Keratinocyte (primary cell): Measurements from ENCODE around the gene SAMD3. TPM values are rescaled to one million over a fixed set of nuclear protein-coding genes. Genes with fewer than 3 reads are reported as not detected.

Experiments
- DNase-seq: peaks from one replicate; pipeline ENCODE4 v3.0.0-alpha.2; 2011; ENCODE audit warnings: low read depth, missing footprints, low spot score
- FAIRE-seq: peaks from 2 replicates; lab custom pipeline; 2011; peaks lifted over from hg19 to GRCh38; lab: Jason Lieb, UNC
- H2AFZ ChIP-seq: 2 replicates; pipeline ENCODE4 v1.6.0; 2012; ENCODE audit warnings: low read length, control low read depth, inconsistent platforms; ENCODE audit not compliant: control insufficient read depth
- H3K27ac ChIP-seq: 2 replicates; pipeline ENCODE4 v1.5.1; 2011; ENCODE audit warnings: low read length; ENCODE audit not compliant: control insufficient read depth, insufficient read depth
- H3K27me3 ChIP-seq: 3 replicates; pipeline ENCODE4 v1.6.0; 2011; ENCODE audit warnings: low read length; ENCODE audit not compliant: control insufficient read depth, insufficient read depth; ENCODE audit errors: extremely low read depth
- H3K36me3 ChIP-seq, 2 experiments: 2 replicates in 1 of 2; 3 replicates in 1 of 2; pipeline ENCODE4 v1.5.1; 2011; ENCODE audit warnings: low read length in 2 of 2, mild to moderate bottlenecking in 1 of 2; ENCODE audit not compliant: control insufficient read depth in 2 of 2, insufficient read depth in 2 of 2; ENCODE audit errors: extremely low read depth in 1 of 2
- H3K4me1 ChIP-seq: 3 replicates; pipeline ENCODE4 v1.5.1; 2011; ENCODE audit warnings: low read length; ENCODE audit not compliant: control insufficient read depth, insufficient read depth; ENCODE audit errors: extremely low read depth
- H3K4me2 ChIP-seq: 3 replicates; pipeline ENCODE4 v1.6.0; 2011; ENCODE audit warnings: low read depth, low read length; ENCODE audit not compliant: control insufficient read depth, insufficient read depth; ENCODE audit errors: extremely low read depth
- H3K4me3 ChIP-seq, 3 experiments: fragments of 200-600 bp in 1 of 3; sonication (generic) in 1 of 3; 2 replicates in 2 of 3; 3 replicates in 1 of 3; pipeline ENCODE4 v1.5.1; 2011 to 2016; ENCODE audit warnings: low read length in 3 of 3, mild to moderate bottlenecking in 3 of 3, control low read depth in 2 of 3, inconsistent platforms in 1 of 3, low read depth in 1 of 3, mixed read lengths in 1 of 3, mixed run types in 1 of 3, moderate library complexity in 1 of 3; ENCODE audit not compliant: control insufficient read depth in 2 of 3, insufficient read depth in 2 of 3; ENCODE audit errors: extremely low read depth in 1 of 3
- H3K79me2 ChIP-seq: 2 replicates; pipeline ENCODE4 v1.6.0; 2012; ENCODE audit warnings: low read length; ENCODE audit not compliant: control insufficient read depth, insufficient read depth
- H3K9ac ChIP-seq: 3 replicates; pipeline ENCODE4 v1.6.0; 2011; ENCODE audit warnings: low read length; ENCODE audit not compliant: control insufficient read depth, insufficient read depth; ENCODE audit errors: extremely low read depth
- H3K9me1 ChIP-seq: 3 replicates; pipeline ENCODE4 v1.6.0; 2011; ENCODE audit warnings: low read length; ENCODE audit not compliant: control insufficient read depth, insufficient read depth; ENCODE audit errors: extremely low read depth
- H3K9me3 ChIP-seq: 2 replicates; pipeline ENCODE4 v1.5.1; 2012; ENCODE audit warnings: low read depth, low read length; ENCODE audit not compliant: control insufficient read depth
- H4K20me1 ChIP-seq: 3 replicates; pipeline ENCODE4 v1.6.0; 2011; ENCODE audit warnings: low read length; ENCODE audit not compliant: control insufficient read depth, insufficient read depth; ENCODE audit errors: extremely low read depth
- CTCF ChIP-seq, 3 experiments: IDR thresholded peaks in 1 of 3; conservative IDR thresholded peaks in 1 of 3; optimal IDR thresholded peaks in 1 of 3; 2 replicates in 2 of 3; 3 replicates in 1 of 3; pipeline versions ENCODE3 to v1.5.1; 2011; ENCODE audit warnings: low read length in 3 of 3, mild to moderate bottlenecking in 3 of 3, moderate library complexity in 2 of 3, control low read depth in 1 of 3, inconsistent platforms in 1 of 3; ENCODE audit not compliant: insufficient read depth in 2 of 3; ENCODE audit errors: extremely low read depth in 1 of 3
- EZH2 ChIP-seq: IDR thresholded peaks from one replicate; pipeline ENCODE4 v1.6.1; 2012; ENCODE audit warnings: inconsistent platforms, mild to moderate bottlenecking, low read length, moderate library complexity
- dilution Hi-C: fragments of 300-500 bp; cut with MboI; formaldehyde crosslinking; loops from one replicate; pipeline ENCODE4 v1.7.0; 2020; ENCODE audit warnings: low sequenced_read_pairs; ENCODE audit not compliant: extremely low pct_ligation_motif_present
- polyA plus RNA-seq, 5 experiments: library from polyadenylated mRNA; depleted of rRNA in 3 of 5; stranded (reverse) in 3 of 5; stranded (forward) in 1 of 5; unstranded in 1 of 5; fragments of >200 nt; gene quantifications; 1 replicate in 1 of 5; 2 replicates in 3 of 5; 3 replicates in 1 of 5; pipeline versions ENCODE4 v1.2.1 to v1.2.3, GENCODE V29; 2011 to 2012; ENCODE audit warnings: missing spikeins in 2 of 5, low read depth in 1 of 5, low replicate concordance in 1 of 5

The SAMD3 gene
- polyA plus RNA-seq, 1 donor (not counting 4 experiments of a cell fraction or from before 2014, with no cell fraction given) = 5.4 TPM

- Histone ChIP-seq H2AFZ (no peak overlapping the region), H3K9ac (no peak overlapping the region), H3K4me1 (no peaks in the 10 kb centered on the region), H3K9me1 (no peaks in the 10 kb centered on the region), H3K9me3 (no peaks in the 10 kb centered on the region), H3K4me3 (no peak overlapping the region), H3K36me3 (no peaks in the 10 kb centered on the region), H3K79me2 (no peaks in the 10 kb centered on the region), H3K4me2 (no peak overlapping the region), H4K20me1 (no peaks in the 10 kb centered on the region), H3K27me3 (no peaks in the 10 kb centered on the region), H3K27ac (no peak overlapping the region)
- TF ChIP-seq EZH2 (no peak), CTCF (optimal IDR thresholded peaks at IDR 0.05 in 1 of 3, IDR thresholded peaks at IDR 0.05 in 1 of 3, conservative IDR thresholded peaks at IDR 0.05 in 1 of 3; ENCODE audit: extremely low read depth in 1 of 3, insufficient read depth in 2 of 3, low read length in 3 of 3) (no peak)
- no peak for FAIRE-seq
- dilution Hi-C loops = no loop called here
- DNase-seq = no peak
Observed at GRCh38 chr6:130215526-130215925, 7.2 kb downstream of the SAMD3 start.

GRCh38 chr6:130212215-130212874 lies 10.4 kb downstream of the SAMD3 start:
- Histone ChIP-seq H3K4me1 (no peaks in the 10 kb centered on the region), H3K9me1 (no peaks in the 10 kb centered on the region), H3K9me3 (no peaks in the 10 kb centered on the region), H3K36me3 (no peaks in the 10 kb centered on the region), H3K27ac (no peak overlapping the region), H4K20me1 (no peaks in the 10 kb centered on the region), H3K4me2 (no peak overlapping the region), H3K79me2 (no peaks in the 10 kb centered on the region), H2AFZ (no peak overlapping the region), H3K27me3 (no peaks in the 10 kb centered on the region), H3K9ac (no peak overlapping the region), H3K4me3 (no peak overlapping the region)
- no peak for DNase-seq
- FAIRE-seq = no peak
- TF ChIP-seq EZH2 = no peak
- dilution Hi-C loops = no loop called here

- no peaks in the 10 kb centered on the region for H3K79me2 ChIP-seq
- no peak overlapping the region for H3K4me2 ChIP-seq
- no peaks in the 10 kb centered on the region for H3K4me1 ChIP-seq
- no peaks in the 10 kb centered on the region for H4K20me1 ChIP-seq
- H2AFZ ChIP-seq = no peak overlapping the region
- FAIRE-seq (no peak), DNase-seq (no peak)
- no peaks in the 10 kb centered on the region for H3K36me3 ChIP-seq
- H3K9ac ChIP-seq = no peak overlapping the region
- dilution Hi-C loops = no loop called here
- no peak overlapping the region for H3K4me3 ChIP-seq
- TF ChIP-seq CTCF (optimal IDR thresholded peaks at IDR 0.05 in 1 of 3, IDR thresholded peaks at IDR 0.05 in 1 of 3, conservative IDR thresholded peaks at IDR 0.05 in 1 of 3; ENCODE audit: extremely low read depth in 1 of 3, insufficient read depth in 2 of 3, low read length in 3 of 3) = no peak
- no peak for TF ChIP-seq EZH2
- H3K27ac ChIP-seq = no peak overlapping the region
- H3K9me3 ChIP-seq = no peaks in the 10 kb centered on the region
- no peaks in the 10 kb centered on the region for H3K9me1 ChIP-seq
- H3K27me3 ChIP-seq = no peaks in the 10 kb centered on the region
Observed at GRCh38 chr6:130211691-130212090, 11.1 kb downstream of the SAMD3 start.
